Activated CD8-positive, alpha-beta T cell treated with anti-CD3 and anti-CD28 coated beads for 36 hours (primary cell): ENCODE data around the gene SEC14L1. TPM values are rescaled to one million over a fixed set of nuclear protein-coding genes. Genes with fewer than 3 reads are reported as not detected.

Source experiments
- ATAC-seq: fragments of 200-7000 bp; cut with Tn5 transposase; one replicate; pipeline ENCODE4 v1.10.0; 2021; ENCODE audit warnings: mild to moderate bottlenecking, moderate library complexity
- CTCF ChIA-PET: fragments of 350-600 bp; sonication (Branson Sonifier 250); formaldehyde crosslinking; loops from one replicate; lab custom pipeline; 2021; ENCODE audit warnings: antibody characterized with exemption; lab: Charles Lee
- POLR2A ChIA-PET: fragments of 350-600 bp; sonication (Branson Sonifier 250); formaldehyde crosslinking; loops from one replicate; lab custom pipeline; 2021; ENCODE audit warnings: antibody characterized with exemption; lab: Charles Lee
- DNase-seq: peaks from one replicate; pipeline ENCODE4 v3.0.0-alpha.2; 2020
- H3K27ac Mint-ChIP-seq: one replicate; pipeline ENCODE4 v1.8.0; 2021; ENCODE audit warnings: mild to moderate bottlenecking, mixed read lengths
- H3K27me3 Mint-ChIP-seq: one replicate; pipeline ENCODE4 v1.8.0; 2021; ENCODE audit warnings: mixed read lengths
- H3K36me3 Mint-ChIP-seq: one replicate; pipeline ENCODE4 v1.8.0; 2021; ENCODE audit warnings: low read depth, mixed read lengths
- H3K4me1 Mint-ChIP-seq: one replicate; pipeline ENCODE4 v1.8.0; 2021; ENCODE audit warnings: low read depth, mixed read lengths
- H3K4me3 Mint-ChIP-seq: one replicate; pipeline ENCODE4 v1.8.0; 2021; ENCODE audit warnings: mild to moderate bottlenecking, moderate library complexity, mixed read lengths
- H3K9me3 Mint-ChIP-seq: one replicate; pipeline ENCODE4 v1.8.0; 2021; ENCODE audit warnings: mixed read lengths
- CTCF ChIP-seq: fragments of 200-600 bp; IDR thresholded peaks from one replicate; pipeline ENCODE4 v1.8.0; 2022; ENCODE audit warnings: antibody characterized with exemption, mild to moderate bottlenecking
- intact Hi-C: fragments of 100-400 bp; cut with micrococcal nuclease; formaldehyde crosslinking; loops from one replicate; pipeline ENCODE4 v1.10.0; 2022
- total RNA-seq, 2 experiments: library from RNA; stranded (reverse); gene quantifications; one replicate each; pipeline ENCODE4 v1.2.3, GENCODE V29; 2021

The SEC14L1 gene
- total RNA-seq, 2 experiments from 2014 or later = 79.7 to 91.6 TPM

DNA sequence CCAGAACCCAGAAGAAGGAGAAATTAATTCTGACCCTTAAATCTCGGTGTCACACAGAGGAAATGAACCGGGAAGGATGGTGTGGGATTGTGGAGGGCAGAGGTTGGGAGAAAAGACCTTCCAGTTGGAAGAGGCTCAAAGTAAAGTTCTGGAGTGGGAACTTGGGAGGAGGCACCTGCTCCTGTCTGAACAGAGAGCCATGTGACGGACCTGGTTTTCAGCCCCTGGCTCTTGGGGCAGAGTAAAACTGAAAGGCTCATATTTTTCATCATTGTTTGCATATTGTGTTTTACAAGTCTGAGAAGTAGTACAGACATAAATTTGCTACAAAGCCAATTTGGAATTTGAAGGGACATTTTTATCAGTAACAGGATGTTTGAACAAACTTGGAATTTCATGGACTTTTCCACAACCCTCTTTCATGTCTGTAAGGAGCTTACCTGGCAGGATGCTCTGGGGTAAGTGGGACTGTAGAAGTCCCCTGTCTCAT lies 24.4 kb upstream of the SEC14L1 start:
- ChIA-PET CTCF (interaction anchor here (2.2 kb wide), 1 partner anchor 12 kb away, joined by 7 read pairs; no protein-coding TSS in a partner anchor), POLR2A (no interaction called here)
- H3K9me3 Mint-ChIP-seq = no peaks in the 10 kb centered on the region
- intact Hi-C loops = no loop called here
- ATAC-seq (no peak), DNase-seq (no peak)
- no peak for TF ChIP-seq CTCF
- H3K4me3 Mint-ChIP-seq = no peak overlapping the region
- H3K36me3 Mint-ChIP-seq = no peaks in the 10 kb centered on the region
- no peaks in the 10 kb centered on the region for H3K27me3 Mint-ChIP-seq
- no peak overlapping the region for H3K27ac Mint-ChIP-seq
- peaks cover 3% of the 10 kb centered on the region for H3K4me1 Mint-ChIP-seq

DNA sequence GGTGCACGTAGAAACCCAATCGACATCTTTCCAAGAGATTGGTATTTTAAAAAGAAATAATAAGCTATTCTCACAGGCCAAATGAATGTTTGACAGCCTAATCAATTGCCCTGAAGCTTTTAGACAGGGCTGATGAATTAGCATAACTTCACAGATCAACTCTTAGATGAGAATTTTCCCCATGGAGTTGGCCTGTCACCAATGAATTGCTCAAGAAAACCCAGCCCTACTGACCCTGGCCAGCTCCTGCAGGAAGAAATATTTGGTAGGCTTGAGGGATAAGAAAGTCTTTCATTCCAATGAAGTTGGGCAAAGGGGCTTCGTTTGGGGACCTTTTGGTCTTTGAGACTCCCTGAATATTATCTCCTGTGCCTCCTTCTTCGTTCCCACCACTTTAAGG lies 23.4 kb upstream of the SEC14L1 start:
- DNase-seq (no peak), ATAC-seq (no peak)
- H3K36me3 Mint-ChIP-seq = no peaks in the 10 kb centered on the region
- peaks cover 5% of the 10 kb centered on the region for H3K4me1 Mint-ChIP-seq
- H3K27me3 Mint-ChIP-seq = no peaks in the 10 kb centered on the region
- intact Hi-C loops = no loop called here
- no peaks in the 10 kb centered on the region for H3K9me3 Mint-ChIP-seq
- H3K4me3 Mint-ChIP-seq = no peak overlapping the region
- H3K27ac Mint-ChIP-seq = no peak overlapping the region
- TF ChIP-seq CTCF = no peak
- ChIA-PET CTCF (interaction anchor here (0.7 to 2.2 kb wide), 2 partner anchors 11 to 31 kb away, joined by 3 to 7 read pairs; no protein-coding TSS in a partner anchor), POLR2A (interaction anchor here (0.9 kb wide), 1 partner anchor 28 kb away, joined by 3 read pairs; no protein-coding TSS in a partner anchor)

DNA sequence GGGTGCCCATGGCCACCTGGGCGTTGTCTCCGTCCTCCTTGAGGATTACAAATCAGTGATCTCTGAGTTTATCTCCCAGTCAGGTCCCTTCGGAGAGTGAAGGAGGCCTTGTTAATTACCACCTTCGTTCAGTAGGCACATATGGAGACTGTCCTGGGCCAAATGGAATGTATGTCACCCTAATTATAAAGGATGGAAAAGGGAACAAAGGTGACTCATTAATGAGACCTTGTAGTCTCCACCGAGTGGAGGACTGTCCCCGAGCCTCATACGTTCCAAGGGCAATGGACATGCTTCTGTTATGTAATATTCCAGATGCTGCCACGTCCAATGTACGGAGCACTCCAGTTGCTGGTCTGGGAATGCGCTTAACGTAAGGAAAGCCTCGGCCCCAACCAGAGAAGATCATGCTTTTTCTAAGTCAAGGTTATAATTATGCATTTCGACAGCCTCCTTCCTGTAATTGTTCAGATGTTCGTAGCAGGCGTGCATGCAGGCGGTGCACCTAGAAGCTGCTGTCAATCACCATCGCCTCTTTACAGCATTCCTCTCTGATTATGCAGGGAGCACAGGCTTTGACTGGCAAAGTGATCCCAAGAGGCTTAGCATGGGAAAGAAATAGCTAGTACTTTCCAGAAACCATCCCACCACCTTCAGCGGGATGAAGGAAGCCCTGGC lies 22.4 kb upstream of the SEC14L1 start:
- ATAC-seq (no peak), DNase-seq (no peak)
- Mint-ChIP-seq H3K27ac (no peak overlapping the region), H3K4me3 (no peak overlapping the region), H3K9me3 (no peaks in the 10 kb centered on the region), H3K36me3 (no peaks in the 10 kb centered on the region), H3K27me3 (no peaks in the 10 kb centered on the region), H3K4me1 (peaks cover 8% of the 10 kb centered on the region)
- POLR2A ChIA-PET = interaction anchor here (0.5 to 1.3 kb wide), 2 partner anchors 9 to 390 kb away, joined by 3 to 4 read pairs; no protein-coding TSS in a partner anchor
- TF ChIP-seq CTCF = no peak
- CTCF ChIA-PET = interaction anchor here (2.2 kb wide), 1 partner anchor 10 kb away, joined by 7 read pairs; no protein-coding TSS in a partner anchor
- intact Hi-C loops = no loop called here

DNA sequence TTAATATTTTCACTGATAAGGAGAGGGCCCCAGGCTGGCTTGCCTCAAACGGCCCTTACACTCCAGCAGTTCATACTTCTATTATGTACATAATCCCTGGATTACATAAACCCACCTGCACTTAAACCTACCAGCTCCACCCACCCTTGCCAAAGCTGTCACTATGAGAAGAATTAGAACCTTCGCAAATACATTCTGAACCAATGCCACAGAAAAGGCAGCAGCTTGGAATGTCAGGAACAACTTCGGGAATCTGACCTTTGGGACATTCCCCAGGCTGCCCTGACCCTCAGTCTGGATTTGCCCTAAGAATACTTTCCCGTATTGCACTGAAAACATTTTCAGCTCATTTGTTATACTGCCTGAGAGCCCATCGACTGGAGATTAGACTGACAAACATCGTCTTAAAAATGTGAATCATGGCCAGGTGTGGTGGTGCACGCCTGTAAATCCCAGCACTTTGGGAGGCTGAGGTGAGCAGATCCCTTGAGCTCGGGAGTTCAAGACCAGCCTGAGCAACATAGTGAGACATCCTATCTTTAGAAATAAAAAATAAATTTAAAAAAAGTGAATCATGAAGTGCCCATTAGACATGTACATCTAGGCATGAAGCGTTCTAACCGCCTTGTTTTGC lies 21.0 kb upstream of the SEC14L1 start:
- ChIA-PET CTCF (no interaction called here), POLR2A (interaction anchor here (0.7 to 1.3 kb wide), 3 partner anchors 8 to 42 kb away, joined by 3 to 5 read pairs (median 4); no protein-coding TSS in a partner anchor)
- ATAC-seq (no peak), DNase-seq (no peak)
- H3K27me3 Mint-ChIP-seq = no peaks in the 10 kb centered on the region
- TF ChIP-seq CTCF = no peak
- H3K4me1 Mint-ChIP-seq = peaks cover 12% of the 10 kb centered on the region
- intact Hi-C loops = no loop called here
- H3K36me3 Mint-ChIP-seq = no peaks in the 10 kb centered on the region
- no peak overlapping the region for H3K27ac Mint-ChIP-seq
- H3K4me3 Mint-ChIP-seq = no peak overlapping the region
- no peaks in the 10 kb centered on the region for H3K9me3 Mint-ChIP-seq
